ENCODE measurements around the gene FOXN3.

FOXN3 gene

DNA sequence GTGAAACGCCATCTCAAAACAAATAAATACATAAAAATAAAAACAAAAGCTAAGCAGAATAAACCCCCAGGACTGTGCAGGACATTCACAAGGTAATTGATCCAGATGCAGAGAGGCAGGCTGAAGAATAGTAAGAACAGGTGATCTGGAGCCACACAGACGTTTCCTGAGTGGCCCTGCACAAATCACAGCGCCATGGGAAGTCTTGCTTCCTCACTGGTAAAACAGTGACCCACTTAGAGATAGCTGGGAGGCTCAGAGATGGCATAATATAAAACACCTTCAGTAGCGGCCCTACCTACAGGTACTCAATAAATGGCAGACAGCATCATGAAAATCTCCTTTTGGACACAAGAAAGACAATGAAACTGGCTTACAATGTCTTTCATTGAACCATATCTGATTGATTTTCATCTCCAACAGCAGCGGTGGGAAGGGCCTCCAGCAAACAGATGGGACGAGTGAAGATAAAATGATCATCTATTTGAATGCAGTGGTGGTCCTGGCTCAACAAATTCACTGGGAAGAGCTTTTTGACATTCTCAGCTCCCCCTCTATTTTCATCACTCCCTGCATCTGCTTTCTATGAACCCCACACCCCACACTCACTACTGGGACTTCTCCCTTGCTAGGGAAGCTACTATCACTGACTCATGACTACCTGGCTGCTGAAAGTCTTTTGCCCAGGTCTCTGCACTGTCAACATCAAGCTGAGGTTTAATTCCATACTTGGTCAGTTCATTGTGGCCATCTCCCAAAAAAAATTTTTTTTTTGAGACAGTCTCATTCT lies 63.9 kb downstream of the FOXN3 start:
- H3K27me3 ChIP-seq: no peaks in the 10 kb centered on the region
- DNase-seq: no peak
- peaks cover 0 to 28% (median 21%) of the 10 kb centered on the region in 4 donors for H3K4me1 ChIP-seq
- TF ChIP-seq CTCF (IDR thresholded peaks at IDR 0.05): no peak
- H3K4me3 ChIP-seq: no peak overlapping the region
- H3K9me3 ChIP-seq: no peaks in the 10 kb centered on the region
- H3K36me3 ChIP-seq: peaks cover 0 to 20% (median 18%) of the 10 kb centered on the region in 3 donors
- H3K27ac ChIP-seq: peak overlapping the region in 1 of 2 donors; percentile 69
- intact Hi-C loops (cut with DNase I; ENCODE audit: low total_unique reads): no loop called here

GRCh38 chr14:89351516-89352404 lies 65.3 kb downstream of the FOXN3 start:
- Histone ChIP-seq H3K27ac (peak overlapping the region; percentile 65 to 69), H3K4me1 (peaks cover 0 to 28% (median 21%) of the 10 kb centered on the region in 4 donors), H3K9me3 (no peaks in the 10 kb centered on the region), H3K27me3 (no peaks in the 10 kb centered on the region), H3K36me3 (peaks cover 0 to 29% (median 24%) of the 10 kb centered on the region in 3 donors), H3K4me3 (no peak overlapping the region)
- no peak for DNase-seq
- intact Hi-C loops (cut with DNase I; ENCODE audit: low total_unique reads): no loop called here
- TF ChIP-seq CTCF (IDR thresholded peaks at IDR 0.05): no peak

DNA sequence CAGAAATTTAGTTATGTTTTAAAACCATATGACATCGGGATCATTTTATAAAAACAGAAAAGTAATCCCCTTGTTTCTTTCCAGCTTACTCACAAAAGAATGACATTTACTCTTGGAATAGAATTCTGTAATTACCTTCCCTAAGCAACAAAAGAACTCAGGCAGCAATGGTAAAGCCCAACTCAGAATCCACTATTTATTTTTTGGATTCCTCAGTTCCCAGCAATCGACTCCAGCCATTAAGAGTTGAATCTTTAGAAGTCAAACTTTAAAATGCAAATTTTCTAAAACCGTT lies 65.9 kb downstream of the FOXN3 start:
- Histone ChIP-seq H3K4me3 (no peak overlapping the region), H3K4me1 (peaks cover 0 to 28% (median 21%) of the 10 kb centered on the region in 4 donors), H3K27ac (peak overlapping the region; percentile 65 to 69), H3K27me3 (no peaks in the 10 kb centered on the region), H3K36me3 (peaks cover 0 to 29% (median 24%) of the 10 kb centered on the region in 3 donors), H3K9me3 (no peaks in the 10 kb centered on the region)
- DNase-seq: no peak
- TF ChIP-seq CTCF (IDR thresholded peaks at IDR 0.05): no peak
- intact Hi-C loops (cut with DNase I; ENCODE audit: low total_unique reads): no loop called here

DNA sequence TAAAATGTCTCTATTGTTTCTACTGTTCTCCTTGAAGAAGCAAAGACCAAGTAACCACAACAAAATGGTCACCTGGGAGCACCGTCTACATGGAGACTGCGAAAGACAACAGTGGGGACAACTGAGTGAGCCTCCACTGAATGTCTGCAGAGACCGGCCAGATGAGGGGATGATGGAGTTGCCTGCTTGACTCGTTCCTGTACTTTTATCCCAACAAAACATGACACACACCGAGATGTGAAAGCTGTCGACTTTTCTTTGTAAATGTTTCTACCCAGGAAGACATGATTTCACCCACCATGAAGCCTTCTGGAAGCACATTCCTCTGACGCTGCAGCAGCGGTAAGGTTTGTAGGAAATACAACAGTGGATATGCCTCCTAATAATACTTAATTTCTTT lies 66.9 kb downstream of the FOXN3 start:
- H3K27ac ChIP-seq: no peak overlapping the region
- no peak for TF ChIP-seq CTCF (IDR thresholded peaks at IDR 0.05)
- H3K4me1 ChIP-seq: peaks cover 0 to 28% (median 21%) of the 10 kb centered on the region in 4 donors
- no peaks in the 10 kb centered on the region for H3K9me3 ChIP-seq
- no peak for DNase-seq
- H3K36me3 ChIP-seq: peaks cover 0 to 29% (median 24%) of the 10 kb centered on the region in 3 donors
- intact Hi-C loops (cut with DNase I; ENCODE audit: low total_unique reads): no loop called here
- no peak overlapping the region for H3K4me3 ChIP-seq
- H3K27me3 ChIP-seq: no peaks in the 10 kb centered on the region

- no peak overlapping the region for H3K4me3 ChIP-seq
- no peak for TF ChIP-seq CTCF (IDR thresholded peaks at IDR 0.05)
- H3K36me3 ChIP-seq: peaks cover 0 to 29% (median 24%) of the 10 kb centered on the region in 3 donors
- H3K27me3 ChIP-seq: no peaks in the 10 kb centered on the region
- no peak for DNase-seq
- intact Hi-C loops (cut with DNase I; ENCODE audit: low total_unique reads): no loop called here
- H3K27ac ChIP-seq: no peak overlapping the region
- peaks cover 0 to 30% (median 23%) of the 10 kb centered on the region in 4 donors for H3K4me1 ChIP-seq
- no peaks in the 10 kb centered on the region for H3K9me3 ChIP-seq
Observed at GRCh38 chr14:89349171-89350008, 67.6 kb downstream of the FOXN3 start.
